HG03196 (cell line): ENCODE results near the gene KRT35.

ENCODE experiments used
- ATAC-seq: cut with Tn5 transposase; IDR thresholded peaks from one replicate; pipeline ENCODE4 v1.9.1; 2021; ENCODE audit not compliant: unreplicated experiment

The KRT35 gene

GRCh38 chr17:41481036-41481435 lies at the start of gene KRT35:
TSS of gene KRT35 (minus strand) at chr17:41481151. CDS start at chr17:41481097, 54 bp downstream.
- no peak for ATAC-seq

- no peak for ATAC-seq
Measured at GRCh38 chr17:41530062-41531048, 49.4 kb upstream of the KRT35 start.

- no peak for ATAC-seq
Measured at GRCh38 chr17:41529491-41529915, 48.6 kb upstream of the KRT35 start.

GRCh38 chr17:41528959-41529353 lies 48.0 kb upstream of the KRT35 start:
- no peak for ATAC-seq

GRCh38 chr17:41527063-41528023 lies 46.4 kb upstream of the KRT35 start:
- no peak for ATAC-seq

GRCh38 chr17:41524261-41524660 lies 43.3 kb upstream of the KRT35 start:
- ATAC-seq: no peak

- ATAC-seq: no peak
Measured at GRCh38 chr17:41523787-41524186, 42.8 kb upstream of the KRT35 start.

GRCh38 chr17:41523225-41523593 lies 42.3 kb upstream of the KRT35 start:
- ATAC-seq: no peak

- ATAC-seq: no peak
Measured at GRCh38 chr17:41522301-41523224, 41.6 kb upstream of the KRT35 start.

GRCh38 chr17:41521574-41522261 lies 40.8 kb upstream of the KRT35 start:
- no peak for ATAC-seq

GRCh38 chr17:41520821-41521521 lies 40.0 kb upstream of the KRT35 start:
- ATAC-seq: no peak

GRCh38 chr17:41519501-41520224 lies 38.7 kb upstream of the KRT35 start:
- no peak for ATAC-seq

- ATAC-seq: no peak
Measured at GRCh38 chr17:41518789-41519449, 38.0 kb upstream of the KRT35 start, which contains the start of gene KRT15. TSS of gene KRT15 (minus strand) at chr17:41518890. CDS start at chr17:41518827, 63 bp downstream.

GRCh38 chr17:41518031-41518430 lies 37.1 kb upstream of the KRT35 start:
- no peak for ATAC-seq

GRCh38 chr17:41516830-41517283 lies 35.9 kb upstream of the KRT35 start:
- ATAC-seq: no peak

- no peak for ATAC-seq
Measured at GRCh38 chr17:41516147-41516829, 35.3 kb upstream of the KRT35 start.

GRCh38 chr17:41513168-41513547 lies 32.2 kb upstream of the KRT35 start:
- no peak for ATAC-seq
